Loucy (cell line): ENCODE results near the gene PPIP5K1.

Experiments
- EZH2phosphoT487 ChIP-seq: fragments of 200-600 bp; IDR thresholded peaks from 2 replicates; pipeline ENCODE4 v1.6.1; 2018; ENCODE audit warnings: antibody characterized with exemption, mild to moderate bottlenecking, moderate library complexity, borderline replicate concordance
- TF ChIP-seq, protein P1 (sequence below): fragments of 200-600 bp; sonication (generic); conservative IDR thresholded peaks from 2 replicates; pipeline ENCODE4 v1.5.1; 2014; ENCODE audit warnings: mild to moderate bottlenecking, antibody characterized with exemption, low read length

DNA sequence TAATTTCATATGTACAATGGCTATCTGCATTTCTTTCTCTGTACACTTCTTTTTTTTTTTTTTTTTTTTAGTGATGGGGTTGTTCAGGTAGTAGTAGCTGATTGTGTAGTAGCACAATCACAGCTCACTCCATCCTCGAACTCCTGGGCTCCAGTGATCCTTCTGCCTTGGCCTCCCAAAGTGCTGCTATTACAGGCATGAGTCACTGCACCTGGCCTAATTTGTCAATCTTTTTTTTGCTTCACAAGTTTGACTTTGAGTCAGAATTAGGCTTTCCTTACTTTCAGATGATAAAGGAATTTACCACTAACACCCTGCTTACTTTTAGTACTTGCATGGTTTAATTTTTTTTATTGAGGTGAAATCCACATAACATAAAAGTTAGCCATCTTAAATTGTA lies 44.6 kb downstream of the PPIP5K1 start:
- TF ChIP-seq, protein P1, sequence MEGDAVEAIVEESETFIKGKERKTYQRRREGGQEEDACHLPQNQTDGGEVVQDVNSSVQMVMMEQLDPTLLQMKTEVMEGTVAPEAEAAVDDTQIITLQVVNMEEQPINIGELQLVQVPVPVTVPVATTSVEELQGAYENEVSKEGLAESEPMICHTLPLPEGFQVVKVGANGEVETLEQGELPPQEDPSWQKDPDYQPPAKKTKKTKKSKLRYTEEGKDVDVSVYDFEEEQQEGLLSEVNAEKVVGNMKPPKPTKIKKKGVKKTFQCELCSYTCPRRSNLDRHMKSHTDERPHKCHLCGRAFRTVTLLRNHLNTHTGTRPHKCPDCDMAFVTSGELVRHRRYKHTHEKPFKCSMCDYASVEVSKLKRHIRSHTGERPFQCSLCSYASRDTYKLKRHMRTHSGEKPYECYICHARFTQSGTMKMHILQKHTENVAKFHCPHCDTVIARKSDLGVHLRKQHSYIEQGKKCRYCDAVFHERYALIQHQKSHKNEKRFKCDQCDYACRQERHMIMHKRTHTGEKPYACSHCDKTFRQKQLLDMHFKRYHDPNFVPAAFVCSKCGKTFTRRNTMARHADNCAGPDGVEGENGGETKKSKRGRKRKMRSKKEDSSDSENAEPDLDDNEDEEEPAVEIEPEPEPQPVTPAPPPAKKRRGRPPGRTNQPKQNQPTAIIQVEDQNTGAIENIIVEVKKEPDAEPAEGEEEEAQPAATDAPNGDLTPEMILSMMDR = no peak
- TF ChIP-seq EZH2phosphoT487 = no peak
